GM21737 (cell line): ENCODE data around the gene LRRTM3.
A peak's percentile ranks its signal among the peaks of the same experiment; 100 is the strongest.

ENCODE experiments used
- ATAC-seq: cut with Tn5 transposase; IDR thresholded peaks from one replicate; pipeline ENCODE4 v1.9.1; 2021; ENCODE audit warnings: mild to moderate bottlenecking, moderate library complexity; ENCODE audit not compliant: unreplicated experiment

The LRRTM3 gene

DNA sequence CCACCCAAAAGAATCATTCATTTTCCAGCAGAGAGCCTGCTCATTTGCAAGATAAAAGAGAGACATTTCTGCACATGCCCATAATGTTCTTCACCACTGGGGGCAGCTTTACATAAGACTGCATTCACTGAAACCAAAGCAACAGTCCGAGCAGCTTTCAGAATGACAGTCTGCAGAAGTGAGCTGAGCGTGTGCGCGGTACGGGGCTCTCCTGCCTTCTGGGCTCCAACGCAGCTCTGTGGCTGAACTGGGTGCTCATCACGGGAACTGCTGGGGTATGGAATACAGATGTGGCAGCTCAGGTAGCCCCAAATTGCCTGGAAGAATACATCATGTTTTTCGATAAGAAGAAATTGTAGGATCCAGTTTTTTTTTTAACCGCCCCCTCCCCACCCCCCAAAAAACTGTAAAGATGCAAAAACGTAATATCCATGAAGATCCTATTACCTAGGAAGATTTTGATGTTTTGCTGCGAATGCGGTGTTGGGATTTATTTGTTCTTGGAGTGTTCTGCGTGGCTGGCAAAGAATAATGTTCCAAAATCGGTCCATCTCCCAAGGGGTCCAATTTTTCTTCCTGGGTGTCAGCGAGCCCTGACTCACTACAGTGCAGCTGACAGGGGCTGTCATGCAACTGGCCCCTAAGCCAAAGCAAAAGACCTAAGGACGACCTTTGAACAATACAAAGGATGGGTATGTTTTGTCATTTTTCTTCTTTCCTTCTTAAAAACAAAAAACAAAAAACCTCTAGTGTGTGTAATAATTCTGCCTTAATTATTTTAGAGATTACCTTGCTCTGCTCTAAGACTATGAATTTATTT, at the start of gene LRRTM3:
Gene LRRTM3 (plus strand): TSS at position 141 of the 820 bp plus-strand sequence.
- ATAC-seq: peak; percentile 100

DNA sequence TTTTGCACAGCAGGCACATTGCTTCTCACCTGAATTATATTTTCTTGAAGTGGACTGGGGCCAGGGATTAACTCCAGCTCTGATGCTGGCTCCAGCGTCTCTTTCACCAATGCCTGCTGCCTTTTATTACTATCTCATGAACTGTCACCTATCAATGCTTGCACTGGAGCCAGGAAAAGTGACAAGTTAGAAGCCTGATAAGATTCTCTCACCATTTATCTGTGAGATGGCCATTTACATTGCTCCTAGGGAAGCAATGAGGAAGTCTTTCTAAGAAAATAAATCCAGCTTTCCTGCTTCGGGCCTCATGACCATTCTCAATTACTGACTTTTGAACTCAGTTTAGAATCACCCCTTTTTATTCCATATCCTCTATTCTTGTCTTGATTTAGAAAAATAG, 48.5 kb upstream of the LRRTM3 start:
- no peak for ATAC-seq

DNA sequence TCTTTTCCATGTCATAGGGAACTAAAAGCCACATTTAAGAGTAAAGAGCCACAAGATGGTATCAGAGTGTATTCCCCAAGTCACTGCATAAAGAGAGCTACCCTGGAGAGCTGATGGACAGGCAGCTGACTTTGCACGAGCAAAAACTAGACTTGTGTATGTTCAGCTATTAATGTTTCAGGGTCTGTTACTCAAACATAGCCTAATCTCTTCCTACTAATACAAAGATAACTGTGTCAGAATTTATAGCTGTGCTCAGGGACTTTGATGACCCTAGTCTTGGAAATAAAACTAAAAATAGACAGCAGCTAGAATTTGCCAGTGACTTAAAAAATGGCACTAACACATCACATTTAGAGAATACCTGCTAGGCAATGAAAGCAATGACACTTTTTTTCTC, 45.5 kb upstream of the LRRTM3 start:
- ATAC-seq: no peak

DNA sequence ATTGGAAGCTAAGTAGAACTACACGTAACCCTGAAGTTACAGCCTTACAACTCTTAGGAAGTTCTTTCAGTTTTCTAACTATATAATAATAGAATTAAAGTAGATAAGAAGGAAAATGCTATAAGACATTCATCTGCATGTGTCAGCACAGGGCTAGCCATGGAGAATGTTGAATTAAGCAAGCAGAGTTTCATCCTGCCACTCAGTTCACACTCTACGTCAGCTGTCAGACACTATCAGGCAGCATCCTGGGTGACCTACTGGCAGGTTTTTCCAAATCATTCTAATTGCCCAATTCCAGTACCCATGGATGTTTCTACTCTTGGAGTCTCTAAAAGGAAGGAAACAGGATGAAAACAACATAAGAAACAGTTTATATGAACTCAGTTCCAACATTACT, 45.0 kb upstream of the LRRTM3 start:
- no peak for ATAC-seq

DNA sequence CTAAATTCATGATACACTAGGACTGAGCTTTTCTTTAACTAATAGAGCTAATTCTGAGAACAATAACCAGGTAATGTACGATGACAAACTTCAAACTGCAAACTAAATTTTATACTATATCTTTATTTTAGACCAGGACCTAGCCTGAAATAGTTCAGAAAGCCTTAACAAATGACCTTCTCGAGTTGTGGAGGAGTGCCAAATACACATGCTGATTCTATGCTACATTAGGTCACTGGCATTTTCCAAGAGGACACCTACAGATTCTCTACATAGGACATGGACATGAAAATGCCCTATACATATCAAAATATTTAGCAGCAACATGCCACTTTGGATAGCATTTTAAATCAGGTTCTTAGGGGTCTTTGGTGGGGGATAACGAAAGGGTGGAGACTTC, 44.0 kb upstream of the LRRTM3 start:
- no peak for ATAC-seq

DNA sequence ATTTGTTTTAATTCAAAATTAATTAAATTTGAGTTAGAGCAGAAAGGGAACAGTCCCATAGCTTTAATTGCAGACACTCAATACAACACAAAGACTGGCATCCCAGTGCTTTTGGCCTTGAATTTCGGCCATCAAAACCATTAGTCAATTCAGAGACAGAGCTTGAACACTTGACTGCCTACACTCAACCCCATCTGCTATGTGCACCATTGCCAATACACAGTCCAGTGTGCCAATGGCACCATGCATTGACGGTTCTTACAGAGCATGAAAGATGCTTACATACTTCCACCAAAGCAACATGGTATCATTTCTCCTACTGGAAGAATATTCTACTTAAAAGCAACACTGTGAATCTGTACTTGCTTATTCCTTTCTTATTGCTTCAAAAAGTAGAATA, 43.6 kb upstream of the LRRTM3 start:
- ATAC-seq: no peak

DNA sequence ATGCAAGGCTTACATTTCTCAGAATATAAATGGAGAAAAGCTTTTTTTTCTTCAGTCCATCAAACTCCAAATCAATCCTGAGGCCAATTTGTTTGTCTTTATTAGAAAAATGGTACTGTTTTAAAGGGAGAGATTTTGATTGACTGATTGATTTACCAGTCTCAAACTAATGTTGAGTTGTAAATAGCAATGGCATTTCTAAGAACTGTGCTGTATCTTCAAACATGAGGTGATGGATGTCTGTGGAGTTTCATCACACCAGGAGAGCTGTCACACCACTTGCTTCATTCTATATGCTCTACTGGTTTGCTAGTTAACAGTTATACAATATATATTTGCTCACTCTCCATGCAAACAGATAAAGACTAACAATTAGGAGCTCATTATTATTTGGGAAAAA, 39.0 kb upstream of the LRRTM3 start:
- no peak for ATAC-seq

DNA sequence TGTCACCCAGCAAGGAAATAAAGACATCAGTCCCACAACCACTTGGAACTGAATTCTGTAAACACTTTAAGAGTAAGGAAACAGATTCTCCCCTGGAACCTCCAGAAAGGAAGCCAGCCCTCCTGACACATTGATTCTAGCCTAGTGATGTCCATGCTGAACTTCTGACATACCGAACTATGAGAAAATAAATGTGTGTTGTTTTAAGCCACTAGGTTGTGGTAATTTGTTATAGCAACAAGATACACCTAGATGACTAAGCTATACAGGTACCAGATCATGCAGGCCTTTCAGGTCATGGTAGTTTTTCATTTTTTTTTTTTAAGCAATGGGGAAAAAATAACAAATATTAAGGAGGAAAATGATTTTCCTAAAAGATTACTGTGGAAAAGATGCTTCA, 37.6 kb upstream of the LRRTM3 start:
- no peak for ATAC-seq

DNA sequence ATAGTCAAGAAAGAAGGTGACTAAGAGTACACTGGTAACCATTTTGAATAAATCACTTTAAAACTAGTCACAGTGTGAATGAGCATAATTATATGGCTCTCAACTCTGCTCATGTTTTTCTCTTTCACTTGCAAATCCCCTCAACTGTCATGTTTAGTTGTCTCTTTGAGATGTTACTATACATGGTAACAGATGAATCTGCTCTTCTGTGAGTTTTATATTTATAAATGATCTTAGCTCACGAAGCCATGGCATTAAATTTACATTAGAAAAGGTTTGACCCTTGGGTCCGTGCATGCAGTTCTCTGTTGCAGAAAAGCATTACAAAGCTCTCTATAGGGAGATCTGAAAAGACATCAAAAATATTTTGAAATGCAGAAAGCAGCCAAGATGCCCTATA, 33.0 kb upstream of the LRRTM3 start:
- ATAC-seq: no peak

DNA sequence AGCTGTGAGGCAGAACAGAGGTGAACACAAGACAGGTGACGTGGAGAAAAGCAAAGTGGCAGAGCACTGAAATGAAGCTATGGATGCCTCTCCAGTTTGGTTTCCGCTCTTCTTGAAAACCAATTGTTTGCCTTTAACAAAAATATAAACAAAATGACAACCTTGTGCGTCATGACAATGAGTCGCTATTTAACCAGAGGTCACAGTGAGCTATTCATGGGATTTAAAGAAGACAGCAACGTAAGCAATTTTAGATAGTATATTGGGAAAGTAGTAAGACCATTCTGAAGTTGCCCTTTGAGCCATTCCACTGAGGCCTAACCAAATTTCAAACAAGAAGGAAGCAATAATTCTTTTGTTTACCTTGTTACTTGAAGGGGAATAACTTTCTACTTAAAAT, 15.2 kb upstream of the LRRTM3 start:
- ATAC-seq: no peak

DNA sequence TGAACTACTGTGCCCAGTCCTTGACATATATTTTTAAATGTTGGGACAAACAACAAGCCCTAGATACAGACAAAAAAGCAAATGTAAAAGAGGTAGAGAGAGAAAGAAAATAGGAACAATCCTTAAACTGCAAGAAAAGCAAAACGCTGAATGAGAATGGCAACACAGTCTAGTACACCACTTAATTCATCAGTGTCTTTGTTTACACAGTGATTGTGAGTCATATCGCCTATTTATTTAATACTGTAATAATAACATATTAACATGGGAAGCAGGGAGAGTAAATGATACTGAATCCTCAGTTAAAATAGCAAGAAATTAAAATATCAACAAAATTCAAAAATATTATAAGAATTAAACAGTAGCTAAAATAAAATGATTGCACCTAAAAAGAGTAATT, 9.8 kb upstream of the LRRTM3 start:
- ATAC-seq: no peak

DNA sequence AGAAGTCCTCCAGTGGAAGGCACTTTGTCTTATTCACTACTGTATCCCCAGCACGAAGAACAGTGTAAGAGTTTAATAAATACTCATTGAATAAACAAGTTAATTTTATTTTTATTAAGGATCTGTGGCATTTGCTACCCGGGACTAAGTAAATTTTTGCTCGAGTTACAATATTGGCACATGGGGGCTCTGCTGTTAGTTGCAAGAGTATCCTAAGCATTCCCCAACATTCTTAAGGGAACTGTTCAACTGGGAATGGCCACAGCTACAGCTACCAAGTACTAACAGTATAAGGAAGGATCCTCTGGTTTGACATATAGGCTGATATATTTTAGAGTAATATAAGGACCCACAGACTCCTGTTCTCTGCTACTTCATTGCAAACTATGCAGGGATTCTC, 8.7 kb upstream of the LRRTM3 start:
- no peak for ATAC-seq

DNA sequence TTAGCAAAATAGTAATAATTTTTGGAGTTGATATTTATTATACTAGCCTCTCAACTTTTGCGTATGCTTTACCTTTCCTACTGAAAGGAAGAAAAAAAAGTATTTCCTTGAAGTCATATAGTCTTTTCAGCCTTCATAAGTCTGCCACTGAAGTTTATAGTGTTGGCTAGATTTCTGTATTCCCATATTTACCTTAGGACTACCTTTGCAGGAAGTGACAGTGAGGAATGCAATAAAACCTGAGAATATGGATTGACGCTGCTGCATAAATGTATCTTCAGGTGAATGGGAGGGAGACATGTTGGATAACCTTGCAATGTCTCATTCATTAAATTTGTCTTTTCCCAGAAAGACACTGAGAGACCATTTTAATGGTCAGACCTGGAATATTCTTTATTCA, 6.6 kb upstream of the LRRTM3 start:
- ATAC-seq: no peak

DNA sequence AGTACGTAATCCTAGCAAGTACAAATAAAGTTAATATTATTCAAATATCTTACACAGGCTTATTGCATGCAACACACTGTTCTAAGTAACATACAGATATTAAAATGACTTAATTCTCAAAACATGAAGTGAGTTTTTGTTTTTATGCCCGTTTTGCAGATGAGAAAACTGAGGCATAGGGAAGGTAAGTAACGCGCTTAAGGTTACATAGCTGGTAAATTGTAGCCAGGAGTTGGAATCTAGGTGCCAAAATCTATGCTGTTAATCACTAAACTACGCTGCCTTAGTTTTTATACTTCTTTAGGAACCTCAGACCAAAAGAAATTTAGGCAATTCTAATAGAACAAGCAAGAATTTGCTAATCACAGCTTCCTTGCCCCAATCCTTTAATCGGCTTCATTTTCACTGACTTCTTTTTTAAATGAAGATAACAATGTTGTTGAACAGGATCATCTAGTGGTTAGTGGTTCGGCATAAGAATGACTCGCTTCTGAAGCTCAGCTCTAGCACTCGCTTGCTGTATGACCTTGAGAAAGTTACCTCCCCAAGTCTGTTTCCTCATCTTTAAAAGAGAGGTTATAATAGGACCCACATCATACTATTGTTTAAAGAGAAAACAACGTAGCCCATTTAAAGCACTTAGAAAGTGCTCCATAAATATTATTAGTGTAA, 1.0 kb upstream of the LRRTM3 start:
- ATAC-seq: no peak

DNA sequence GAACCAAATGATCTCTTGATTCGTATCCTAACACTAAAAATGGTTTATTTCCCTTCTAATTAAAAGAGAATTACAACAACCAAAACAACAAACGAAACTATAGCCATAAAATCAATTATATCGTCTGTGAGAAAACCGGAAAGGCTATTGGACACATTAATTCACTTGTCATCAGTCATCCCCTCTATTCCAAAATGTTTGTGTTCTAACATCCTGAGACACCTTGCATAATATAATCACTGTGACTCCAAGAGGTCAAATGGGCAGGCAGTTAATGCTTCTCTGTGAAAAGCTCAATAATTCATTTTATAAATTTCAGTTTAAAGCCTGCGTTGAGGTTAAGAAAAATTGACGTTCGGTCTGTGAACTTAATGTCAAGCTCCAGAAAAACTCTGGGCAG, 463 bp upstream of the LRRTM3 start:
- ATAC-seq: no peak

DNA sequence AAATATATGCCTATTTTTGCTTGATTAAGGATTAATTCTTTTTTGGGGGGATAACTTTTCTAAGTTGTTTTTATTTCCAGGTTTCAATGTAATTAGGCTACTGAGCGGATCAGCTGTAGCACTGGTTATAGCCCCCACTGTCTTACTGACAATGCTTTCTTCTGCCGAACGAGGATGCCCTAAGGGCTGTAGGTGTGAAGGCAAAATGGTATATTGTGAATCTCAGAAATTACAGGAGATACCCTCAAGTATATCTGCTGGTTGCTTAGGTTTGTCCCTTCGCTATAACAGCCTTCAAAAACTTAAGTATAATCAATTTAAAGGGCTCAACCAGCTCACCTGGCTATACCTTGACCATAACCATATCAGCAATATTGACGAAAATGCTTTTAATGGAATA, 1.0 kb downstream of the LRRTM3 start:
- no peak for ATAC-seq

DNA sequence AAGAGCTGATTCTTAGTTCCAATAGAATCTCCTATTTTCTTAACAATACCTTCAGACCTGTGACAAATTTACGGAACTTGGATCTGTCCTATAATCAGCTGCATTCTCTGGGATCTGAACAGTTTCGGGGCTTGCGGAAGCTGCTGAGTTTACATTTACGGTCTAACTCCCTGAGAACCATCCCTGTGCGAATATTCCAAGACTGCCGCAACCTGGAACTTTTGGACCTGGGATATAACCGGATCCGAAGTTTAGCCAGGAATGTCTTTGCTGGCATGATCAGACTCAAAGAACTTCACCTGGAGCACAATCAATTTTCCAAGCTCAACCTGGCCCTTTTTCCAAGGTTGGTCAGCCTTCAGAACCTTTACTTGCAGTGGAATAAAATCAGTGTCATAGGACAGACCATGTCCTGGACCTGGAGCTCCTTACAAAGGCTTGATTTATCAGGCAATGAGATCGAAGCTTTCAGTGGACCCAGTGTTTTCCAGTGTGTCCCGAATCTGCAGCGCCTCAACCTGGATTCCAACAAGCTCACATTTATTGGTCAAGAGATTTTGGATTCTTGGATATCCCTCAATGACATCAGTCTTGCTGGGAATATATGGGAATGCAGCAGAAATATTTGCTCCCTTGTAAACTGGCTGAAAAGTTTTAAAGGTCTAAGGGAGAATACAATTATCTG, 1.6 kb downstream of the LRRTM3 start:
- no peak for ATAC-seq

DNA sequence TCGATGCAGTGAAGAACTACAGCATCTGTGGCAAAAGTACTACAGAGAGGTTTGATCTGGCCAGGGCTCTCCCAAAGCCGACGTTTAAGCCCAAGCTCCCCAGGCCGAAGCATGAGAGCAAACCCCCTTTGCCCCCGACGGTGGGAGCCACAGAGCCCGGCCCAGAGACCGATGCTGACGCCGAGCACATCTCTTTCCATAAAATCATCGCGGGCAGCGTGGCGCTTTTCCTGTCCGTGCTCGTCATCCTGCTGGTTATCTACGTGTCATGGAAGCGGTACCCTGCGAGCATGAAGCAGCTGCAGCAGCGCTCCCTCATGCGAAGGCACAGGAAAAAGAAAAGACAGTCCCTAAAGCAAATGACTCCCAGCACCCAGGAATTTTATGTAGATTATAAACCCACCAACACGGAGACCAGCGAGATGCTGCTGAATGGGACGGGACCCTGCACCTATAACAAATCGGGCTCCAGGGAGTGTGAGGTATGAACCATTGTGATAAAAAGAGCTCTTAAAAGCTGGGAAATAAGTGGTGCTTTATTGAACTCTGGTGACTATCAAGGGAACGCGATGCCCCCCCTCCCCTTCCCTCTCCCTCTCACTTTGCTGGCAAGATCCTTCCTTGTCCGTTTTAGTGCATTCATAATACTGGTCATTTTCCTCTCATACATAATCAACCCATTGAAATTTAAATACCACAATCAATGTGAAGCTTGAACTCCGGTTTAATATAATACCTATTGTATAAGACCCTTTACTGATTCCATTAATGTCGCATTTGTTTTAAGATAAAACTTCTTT, 2.3 kb downstream of the LRRTM3 start:
- no peak for ATAC-seq

DNA sequence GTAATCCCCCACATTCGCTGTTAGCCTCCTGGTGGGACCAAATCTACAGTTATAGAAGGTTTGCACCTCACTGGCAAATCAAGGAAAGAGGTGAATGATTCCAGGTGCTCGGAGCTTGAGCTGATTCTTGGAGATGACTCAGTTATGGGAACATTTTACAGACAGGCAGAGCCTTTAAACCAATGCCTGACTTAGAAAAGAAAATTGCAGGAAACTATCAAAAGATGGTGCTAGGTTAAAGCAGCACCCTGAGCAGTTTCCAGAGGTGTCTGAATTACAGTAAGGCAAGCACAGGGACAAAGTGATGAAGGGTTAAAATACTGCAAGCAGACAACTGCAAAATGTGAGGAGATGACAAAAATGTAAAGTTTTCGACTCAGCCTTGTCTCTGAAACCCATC, 2.9 kb downstream of the LRRTM3 start:
- ATAC-seq: no peak

DNA sequence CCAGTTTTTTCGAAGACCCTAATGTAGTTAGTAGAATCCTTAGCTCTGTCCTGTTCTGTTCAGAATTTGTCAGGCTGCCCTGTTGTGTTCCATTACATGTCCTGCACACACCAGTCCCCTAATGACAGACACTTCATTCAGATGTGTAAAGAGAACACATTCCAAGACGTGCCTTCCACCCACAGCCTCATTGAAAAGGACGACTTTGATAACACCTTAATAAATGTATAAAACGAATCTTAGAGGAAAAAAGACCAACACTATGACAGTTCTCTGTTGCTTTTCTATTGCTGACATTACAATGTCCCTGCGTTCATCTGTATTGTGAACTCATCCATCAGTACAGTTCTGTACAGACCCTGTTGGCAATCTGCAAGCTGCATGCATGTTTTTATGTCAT, 3.5 kb downstream of the LRRTM3 start:
- ATAC-seq: no peak

DNA sequence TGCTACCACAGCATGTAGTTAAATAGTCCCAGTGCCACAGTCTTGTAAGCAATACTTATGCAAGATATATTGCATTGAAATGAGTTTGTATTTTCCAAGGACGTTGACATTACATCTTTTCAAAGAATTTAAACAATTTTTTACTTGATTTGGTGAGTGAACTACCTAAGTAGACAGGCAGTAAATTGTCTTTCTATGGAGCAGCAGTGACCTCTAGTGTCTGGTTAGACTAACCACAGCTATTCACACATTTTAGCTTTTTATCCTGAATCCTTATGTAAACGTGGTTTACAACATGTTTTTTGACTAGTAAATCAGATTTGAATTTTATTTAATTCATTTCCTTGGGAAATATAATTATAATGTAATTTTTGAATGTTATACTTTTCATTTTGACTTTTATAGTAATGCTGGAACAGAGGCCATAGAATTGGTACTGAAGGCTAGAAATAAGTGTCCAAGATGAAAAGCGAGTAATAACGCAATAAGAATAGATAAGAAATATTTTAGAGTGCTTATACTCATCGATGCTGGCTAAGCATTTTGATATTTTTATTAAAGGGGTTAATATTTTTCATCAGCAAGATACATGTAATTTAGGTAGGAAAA, 5.6 kb downstream of the LRRTM3 start:
- no peak for ATAC-seq
